Liver (tissue), 3 donors: ENCODE results near the gene TSPYL4.

Source experiments
- ATF3 ChIP-seq: IDR thresholded peaks from 2 replicates; pipeline ENCODE4 v1.6.1; 2016; ENCODE audit warnings: antibody characterized with exemption
- EGR1 ChIP-seq, 2 donors: IDR thresholded peaks; 2 replicates each; pipeline ENCODE4 v1.6.1; 2016 to 2018; ENCODE audit warnings: antibody characterized with exemption in 2 of 2, low read depth in 2 of 2
- GABPA ChIP-seq, 2 donors: IDR thresholded peaks in 1 of 2; conservative IDR thresholded peaks in 1 of 2; 2 replicates each; pipeline ENCODE4 v1.6.1; 2016; ENCODE audit warnings: antibody characterized with exemption in 2 of 2, mild to moderate bottlenecking in 1 of 2, moderate library complexity in 1 of 2
- MAX ChIP-seq: IDR thresholded peaks from 2 replicates; pipeline ENCODE4 v1.6.1; 2016; ENCODE audit warnings: antibody characterized with exemption
- NR2F2 ChIP-seq: IDR thresholded peaks from 2 replicates; pipeline ENCODE4 v1.6.1; 2016; ENCODE audit warnings: antibody characterized with exemption
- RXRA ChIP-seq, 2 donors: IDR thresholded peaks; 2 replicates each; pipeline ENCODE4 v1.6.1; 2017 to 2018; ENCODE audit warnings: antibody characterized with exemption in 2 of 2, mild to moderate bottlenecking in 1 of 2
- TAF1 ChIP-seq: conservative IDR thresholded peaks from 2 replicates; pipeline ENCODE4 v1.6.1; 2016; ENCODE audit warnings: antibody characterized with exemption, mild to moderate bottlenecking
- YY1 ChIP-seq: IDR thresholded peaks from 2 replicates; pipeline ENCODE4 v1.6.1; 2016; ENCODE audit warnings: antibody characterized with exemption, mild to moderate bottlenecking
- TF ChIP-seq, protein P1 (sequence below): fragments of 150-350 bp; IDR thresholded peaks from 2 replicates; pipeline ENCODE4 v1.5.1; 2017; ENCODE audit warnings: improper control_type of control experiment, low read depth, low read length; ENCODE audit not compliant: missing input control
- TF ChIP-seq, protein P2 (sequence below): IDR thresholded peaks from 2 replicates; pipeline ENCODE4 v1.6.1; 2016; ENCODE audit warnings: antibody characterized with exemption, mild to moderate bottlenecking
- donor health status: healthy.
- donor health status: healthy.

DNA sequence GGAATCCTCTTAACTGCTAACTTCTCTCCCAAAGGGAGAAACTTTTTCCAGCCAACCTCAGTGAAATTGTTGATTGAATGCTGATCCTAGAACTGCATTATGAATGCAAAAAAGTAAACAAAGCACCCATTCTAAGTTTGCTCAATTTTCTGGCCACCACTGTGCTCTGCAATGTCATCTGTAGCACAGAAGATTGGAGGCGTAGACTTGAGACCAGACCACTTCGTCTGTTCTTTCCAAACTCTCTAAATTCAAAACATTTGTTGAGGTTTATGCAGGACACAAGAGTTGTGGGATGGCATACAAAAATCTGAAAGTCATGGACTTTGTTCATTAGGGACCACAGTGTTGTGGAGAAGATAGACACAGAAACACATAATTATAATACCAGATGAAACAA is 36.9 kb upstream of the TSPYL4 start:
- TF ChIP-seq, protein P1, sequence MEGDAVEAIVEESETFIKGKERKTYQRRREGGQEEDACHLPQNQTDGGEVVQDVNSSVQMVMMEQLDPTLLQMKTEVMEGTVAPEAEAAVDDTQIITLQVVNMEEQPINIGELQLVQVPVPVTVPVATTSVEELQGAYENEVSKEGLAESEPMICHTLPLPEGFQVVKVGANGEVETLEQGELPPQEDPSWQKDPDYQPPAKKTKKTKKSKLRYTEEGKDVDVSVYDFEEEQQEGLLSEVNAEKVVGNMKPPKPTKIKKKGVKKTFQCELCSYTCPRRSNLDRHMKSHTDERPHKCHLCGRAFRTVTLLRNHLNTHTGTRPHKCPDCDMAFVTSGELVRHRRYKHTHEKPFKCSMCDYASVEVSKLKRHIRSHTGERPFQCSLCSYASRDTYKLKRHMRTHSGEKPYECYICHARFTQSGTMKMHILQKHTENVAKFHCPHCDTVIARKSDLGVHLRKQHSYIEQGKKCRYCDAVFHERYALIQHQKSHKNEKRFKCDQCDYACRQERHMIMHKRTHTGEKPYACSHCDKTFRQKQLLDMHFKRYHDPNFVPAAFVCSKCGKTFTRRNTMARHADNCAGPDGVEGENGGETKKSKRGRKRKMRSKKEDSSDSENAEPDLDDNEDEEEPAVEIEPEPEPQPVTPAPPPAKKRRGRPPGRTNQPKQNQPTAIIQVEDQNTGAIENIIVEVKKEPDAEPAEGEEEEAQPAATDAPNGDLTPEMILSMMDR: no peak
- no peak for TF ChIP-seq EGR1 (IDR thresholded peaks at IDR 0.05; ENCODE audit: low read depth in 2 of 2)
- no peak for TF ChIP-seq TAF1
- no peak for TF ChIP-seq MAX
- no peak for TF ChIP-seq YY1
- TF ChIP-seq RXRA (IDR thresholded peaks at IDR 0.05): no peak
- TF ChIP-seq ATF3: no peak
- no peak for TF ChIP-seq NR2F2
- TF ChIP-seq, protein P2, sequence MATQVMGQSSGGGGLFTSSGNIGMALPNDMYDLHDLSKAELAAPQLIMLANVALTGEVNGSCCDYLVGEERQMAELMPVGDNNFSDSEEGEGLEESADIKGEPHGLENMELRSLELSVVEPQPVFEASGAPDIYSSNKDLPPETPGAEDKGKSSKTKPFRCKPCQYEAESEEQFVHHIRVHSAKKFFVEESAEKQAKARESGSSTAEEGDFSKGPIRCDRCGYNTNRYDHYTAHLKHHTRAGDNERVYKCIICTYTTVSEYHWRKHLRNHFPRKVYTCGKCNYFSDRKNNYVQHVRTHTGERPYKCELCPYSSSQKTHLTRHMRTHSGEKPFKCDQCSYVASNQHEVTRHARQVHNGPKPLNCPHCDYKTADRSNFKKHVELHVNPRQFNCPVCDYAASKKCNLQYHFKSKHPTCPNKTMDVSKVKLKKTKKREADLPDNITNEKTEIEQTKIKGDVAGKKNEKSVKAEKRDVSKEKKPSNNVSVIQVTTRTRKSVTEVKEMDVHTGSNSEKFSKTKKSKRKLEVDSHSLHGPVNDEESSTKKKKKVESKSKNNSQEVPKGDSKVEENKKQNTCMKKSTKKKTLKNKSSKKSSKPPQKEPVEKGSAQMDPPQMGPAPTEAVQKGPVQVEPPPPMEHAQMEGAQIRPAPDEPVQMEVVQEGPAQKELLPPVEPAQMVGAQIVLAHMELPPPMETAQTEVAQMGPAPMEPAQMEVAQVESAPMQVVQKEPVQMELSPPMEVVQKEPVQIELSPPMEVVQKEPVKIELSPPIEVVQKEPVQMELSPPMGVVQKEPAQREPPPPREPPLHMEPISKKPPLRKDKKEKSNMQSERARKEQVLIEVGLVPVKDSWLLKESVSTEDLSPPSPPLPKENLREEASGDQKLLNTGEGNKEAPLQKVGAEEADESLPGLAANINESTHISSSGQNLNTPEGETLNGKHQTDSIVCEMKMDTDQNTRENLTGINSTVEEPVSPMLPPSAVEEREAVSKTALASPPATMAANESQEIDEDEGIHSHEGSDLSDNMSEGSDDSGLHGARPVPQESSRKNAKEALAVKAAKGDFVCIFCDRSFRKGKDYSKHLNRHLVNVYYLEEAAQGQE: no peak
- TF ChIP-seq GABPA (IDR thresholded peaks at IDR 0.05 in 1 of 2, conservative IDR thresholded peaks at IDR 0.05 in 1 of 2): no peak
